Suprapubic skin (tissue), 4 donors: ENCODE measurements around the gene ANKRD13B.

ENCODE experiments used
- POLR2A ChIP-seq, 2 donors: fragments of 450-650 bp; IDR thresholded peaks; one replicate each; pipeline ENCODE4 v1.6.1; 2017; ENCODE audit warnings: antibody characterized with exemption in 2 of 2, mild to moderate bottlenecking in 2 of 2, moderate library complexity in 2 of 2
- POLR2AphosphoS5 ChIP-seq, 3 donors: sonication (generic); formaldehyde crosslinking; IDR thresholded peaks; one replicate each; pipeline ENCODE4 v1.6.1; 2017; ENCODE audit warnings: antibody characterized with exemption in 3 of 3
- TF ChIP-seq, protein P1 (sequence below), 2 donors: fragments of 200-600 bp in 1 of 2; fragments of 450-650 bp in 1 of 2; sonication (generic) in 1 of 2; IDR thresholded peaks; one replicate each; pipeline ENCODE4 v1.5.1; 2016 to 2019; ENCODE audit warnings: antibody characterized with exemption in 2 of 2, mild to moderate bottlenecking in 1 of 2, moderate library complexity in 1 of 2

DNA sequence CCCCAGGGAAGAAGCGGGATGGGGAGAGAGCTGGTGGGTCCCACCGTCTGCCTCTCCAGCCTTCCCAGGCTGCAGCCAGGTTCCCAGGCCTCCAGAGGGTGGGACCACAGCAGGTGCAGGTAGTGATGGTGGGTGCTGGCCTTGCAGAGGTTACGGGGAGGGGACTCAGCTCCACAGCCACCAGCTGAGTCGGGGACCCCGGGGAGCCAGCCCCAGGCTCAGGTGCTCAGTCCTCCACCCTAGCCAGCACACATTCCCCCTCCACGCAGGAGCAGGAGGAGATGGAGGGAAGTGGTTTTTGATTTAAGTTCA lies 19.4 kb upstream of the ANKRD13B start:
- TF ChIP-seq POLR2AphosphoS5 (IDR thresholded peaks at IDR 0.05) (no peak), POLR2A (IDR thresholded peaks at IDR 0.05) (no peak)
- TF ChIP-seq, protein P1, sequence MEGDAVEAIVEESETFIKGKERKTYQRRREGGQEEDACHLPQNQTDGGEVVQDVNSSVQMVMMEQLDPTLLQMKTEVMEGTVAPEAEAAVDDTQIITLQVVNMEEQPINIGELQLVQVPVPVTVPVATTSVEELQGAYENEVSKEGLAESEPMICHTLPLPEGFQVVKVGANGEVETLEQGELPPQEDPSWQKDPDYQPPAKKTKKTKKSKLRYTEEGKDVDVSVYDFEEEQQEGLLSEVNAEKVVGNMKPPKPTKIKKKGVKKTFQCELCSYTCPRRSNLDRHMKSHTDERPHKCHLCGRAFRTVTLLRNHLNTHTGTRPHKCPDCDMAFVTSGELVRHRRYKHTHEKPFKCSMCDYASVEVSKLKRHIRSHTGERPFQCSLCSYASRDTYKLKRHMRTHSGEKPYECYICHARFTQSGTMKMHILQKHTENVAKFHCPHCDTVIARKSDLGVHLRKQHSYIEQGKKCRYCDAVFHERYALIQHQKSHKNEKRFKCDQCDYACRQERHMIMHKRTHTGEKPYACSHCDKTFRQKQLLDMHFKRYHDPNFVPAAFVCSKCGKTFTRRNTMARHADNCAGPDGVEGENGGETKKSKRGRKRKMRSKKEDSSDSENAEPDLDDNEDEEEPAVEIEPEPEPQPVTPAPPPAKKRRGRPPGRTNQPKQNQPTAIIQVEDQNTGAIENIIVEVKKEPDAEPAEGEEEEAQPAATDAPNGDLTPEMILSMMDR (IDR thresholded peaks at IDR 0.05), result no peak
